ENCODE results near the gene MYH14. TPM values are rescaled to one million over a fixed set of nuclear protein-coding genes. Genes with fewer than 3 reads are reported as not detected.
A peak's percentile ranks its signal among the peaks of the same experiment; 100 is the strongest.
"Not testable (repeated sequence)": the region's sequence is repeated elsewhere in the genome, so short reads cannot be mapped to it uniquely, and the experiment has no call there.

Gene MYH14
- total and polyA plus RNA-seq, 2 donors, result 1.6 to 16.2 TPM

- Histone ChIP-seq H3K4me1 (ENCODE audit: control insufficient read depth in 2 of 2, insufficient read depth in 2 of 2, low read length in 2 of 2) (peaks cover 0 to 4% of the 10 kb centered on the region in 2 donors), H3K36me3 (ENCODE audit: control insufficient read depth in 2 of 2, insufficient read depth in 2 of 2, low read length in 1 of 2) (no peaks in the 10 kb centered on the region), H3K27me3 (ENCODE audit: control insufficient read depth in 2 of 2, insufficient read depth in 1 of 2, low read length in 1 of 2) (no peaks in the 10 kb centered on the region), H3K27ac (ENCODE audit: low read depth in 1 of 2, low read length in 1 of 2) (peak overlapping the region in 1 of 2 donors; percentile 8), H3K4me3 (ENCODE audit: low read length in 2 of 2) (no peak overlapping the region), H3K9me3 (ENCODE audit: control insufficient read depth in 2 of 2, insufficient read depth in 1 of 2, low read length in 1 of 2) (peaks cover 0 to 3% of the 10 kb centered on the region in 2 donors)
- 72% methylated on average over 8 of the region's 8 CpGs for WGBS
- DNase-seq (ENCODE audit: low read depth in 6 of 9, low spot score in 9 of 9), result no peak
Measured at GRCh38 chr19:50344661-50345318, 141.4 kb downstream of the MYH14 start.

- H3K27me3 ChIP-seq (ENCODE audit: control insufficient read depth in 2 of 2, insufficient read depth in 1 of 2, low read length in 1 of 2); H3K4me1 ChIP-seq (ENCODE audit: control insufficient read depth in 2 of 2, insufficient read depth in 2 of 2, low read length in 2 of 2); H3K9me3 ChIP-seq (ENCODE audit: control insufficient read depth in 2 of 2, insufficient read depth in 1 of 2, low read length in 1 of 2); H3K4me3 ChIP-seq (ENCODE audit: low read length in 2 of 2); H3K36me3 ChIP-seq (ENCODE audit: control insufficient read depth in 2 of 2, insufficient read depth in 2 of 2, low read length in 1 of 2); DNase-seq (ENCODE audit: low read depth in 6 of 9, low spot score in 9 of 9): not testable (repeated sequence)
- H3K27ac ChIP-seq (ENCODE audit: low read depth in 1 of 2, low read length in 1 of 2), result peak overlapping the region; percentile 40 to 43
- WGBS, result 76% methylated on average over 8 of the region's 8 CpGs
Measured at GRCh38 chr19:50347089-50347581, 143.7 kb downstream of the MYH14 start.

- WGBS, result 84% methylated on average over 22 of the region's 22 CpGs
- peak overlapping the region; percentile 42 to 57 for H3K27ac ChIP-seq (ENCODE audit: low read depth in 1 of 2, low read length in 1 of 2)
- H3K4me3 ChIP-seq (ENCODE audit: low read length in 2 of 2), result no peak overlapping the region
- no peaks in the 10 kb centered on the region for H3K36me3 ChIP-seq (ENCODE audit: control insufficient read depth in 2 of 2, insufficient read depth in 2 of 2, low read length in 1 of 2)
- peaks cover 0 to 4% of the 10 kb centered on the region in 2 donors for H3K4me1 ChIP-seq (ENCODE audit: control insufficient read depth in 2 of 2, insufficient read depth in 2 of 2, low read length in 2 of 2)
- DNase-seq (ENCODE audit: low read depth in 6 of 9, low spot score in 9 of 9), result no peak
- H3K27me3 ChIP-seq (ENCODE audit: control insufficient read depth in 2 of 2, insufficient read depth in 1 of 2, low read length in 1 of 2), result no peaks in the 10 kb centered on the region
- H3K9me3 ChIP-seq (ENCODE audit: control insufficient read depth in 2 of 2, insufficient read depth in 1 of 2, low read length in 1 of 2), result no peaks in the 10 kb centered on the region
Measured at GRCh38 chr19:50349277-50350057, 146.0 kb downstream of the MYH14 start.

- no peak for DNase-seq (ENCODE audit: low read depth in 6 of 9, low spot score in 9 of 9)
- 62% methylated on average over 4 of the region's 4 CpGs for WGBS
- H3K27ac ChIP-seq (ENCODE audit: low read depth in 1 of 2, low read length in 1 of 2), result no peak overlapping the region
Measured at GRCh38 chr19:50352242-50352641, 148.8 kb downstream of the MYH14 start.

GRCh38 chr19:50353487-50353880 is 150.1 kb downstream of the MYH14 start:
- H3K27ac ChIP-seq (ENCODE audit: low read depth in 1 of 2, low read length in 1 of 2); H3K27me3 ChIP-seq (ENCODE audit: control insufficient read depth in 2 of 2, insufficient read depth in 1 of 2, low read length in 1 of 2); H3K4me3 ChIP-seq (ENCODE audit: low read length in 2 of 2); H3K4me1 ChIP-seq (ENCODE audit: control insufficient read depth in 2 of 2, insufficient read depth in 2 of 2, low read length in 2 of 2); H3K9me3 ChIP-seq (ENCODE audit: control insufficient read depth in 2 of 2, insufficient read depth in 1 of 2, low read length in 1 of 2); H3K36me3 ChIP-seq (ENCODE audit: control insufficient read depth in 2 of 2, insufficient read depth in 2 of 2, low read length in 1 of 2); DNase-seq (ENCODE audit: low read depth in 6 of 9, low spot score in 9 of 9): not testable (repeated sequence)
- 92% methylated on average over 7 of the region's 7 CpGs for WGBS

More at GRCh38 chr19:50352242-50352641, 148.8 kb downstream of the MYH14 start:
- Histone ChIP-seq H3K4me3 (ENCODE audit: low read length in 2 of 2) (no peak overlapping the region), H3K36me3 (ENCODE audit: control insufficient read depth in 2 of 2, insufficient read depth in 2 of 2, low read length in 1 of 2) (no peaks in the 10 kb centered on the region), H3K4me1 (ENCODE audit: control insufficient read depth in 2 of 2, insufficient read depth in 2 of 2, low read length in 2 of 2) (peaks cover 0 to 4% of the 10 kb centered on the region in 2 donors), H3K9me3 (ENCODE audit: control insufficient read depth in 2 of 2, insufficient read depth in 1 of 2, low read length in 1 of 2) (no peaks in the 10 kb centered on the region), H3K27me3 (ENCODE audit: control insufficient read depth in 2 of 2, insufficient read depth in 1 of 2, low read length in 1 of 2) (no peaks in the 10 kb centered on the region)

- H3K27me3 ChIP-seq (ENCODE audit: control insufficient read depth in 2 of 2, insufficient read depth in 1 of 2, low read length in 1 of 2), result peaks cover 0 to 13% of the 10 kb centered on the region in 2 donors
- 37% methylated on average over 13 of the region's 13 CpGs for WGBS
- no peak overlapping the region for H3K27ac ChIP-seq (ENCODE audit: low read depth in 1 of 2, low read length in 1 of 2)
- no peak for DNase-seq (ENCODE audit: low read depth in 6 of 9, low spot score in 9 of 9)
- H3K4me1 ChIP-seq (ENCODE audit: control insufficient read depth in 2 of 2, insufficient read depth in 2 of 2, low read length in 2 of 2), result peaks cover 2 to 5% of the 10 kb centered on the region in 2 donors
- H3K36me3 ChIP-seq (ENCODE audit: control insufficient read depth in 2 of 2, insufficient read depth in 2 of 2, low read length in 1 of 2), result no peaks in the 10 kb centered on the region
- peak overlapping the region in 1 of 2 donors; percentile 65 for H3K4me3 ChIP-seq (ENCODE audit: low read length in 2 of 2)
- H3K9me3 ChIP-seq (ENCODE audit: control insufficient read depth in 2 of 2, insufficient read depth in 1 of 2, low read length in 1 of 2), result peaks cover 0 to 17% of the 10 kb centered on the region in 2 donors
Measured at GRCh38 chr19:50356691-50357177, 153.3 kb downstream of the MYH14 start.

- H3K9me3 ChIP-seq (ENCODE audit: control insufficient read depth in 2 of 2, insufficient read depth in 1 of 2, low read length in 1 of 2), result peaks cover 0 to 17% of the 10 kb centered on the region in 2 donors
- 5% methylated on average over 54 of the region's 54 CpGs for WGBS
- H3K27ac ChIP-seq (ENCODE audit: low read depth in 1 of 2, low read length in 1 of 2), result peak overlapping the region; percentile 93 to 94
- H3K4me3 ChIP-seq (ENCODE audit: low read length in 2 of 2), result peak overlapping the region; percentile 57 to 65
- H3K27me3 ChIP-seq (ENCODE audit: control insufficient read depth in 2 of 2, insufficient read depth in 1 of 2, low read length in 1 of 2), result peaks cover 0 to 13% of the 10 kb centered on the region in 2 donors
- peaks cover 2 to 5% of the 10 kb centered on the region in 2 donors for H3K4me1 ChIP-seq (ENCODE audit: control insufficient read depth in 2 of 2, insufficient read depth in 2 of 2, low read length in 2 of 2)
- peak; percentile 33 to 91 (median 67) for DNase-seq (ENCODE audit: low read depth in 6 of 9, low spot score in 9 of 9)
- no peaks in the 10 kb centered on the region for H3K36me3 ChIP-seq (ENCODE audit: control insufficient read depth in 2 of 2, insufficient read depth in 2 of 2, low read length in 1 of 2)
Measured at GRCh38 chr19:50357178-50358100, 154.0 kb downstream of the MYH14 start.

GRCh38 chr19:50358483-50359327 is 155.3 kb downstream of the MYH14 start:
- DNase-seq (ENCODE audit: low read depth in 6 of 9, low spot score in 9 of 9), result peak; percentile 34 to 82 (median 53)
- H3K4me3 ChIP-seq (ENCODE audit: low read length in 2 of 2), result peak overlapping the region; percentile 57 to 65
- 33% methylated on average over 54 of the region's 54 CpGs for WGBS
- H3K36me3 ChIP-seq (ENCODE audit: control insufficient read depth in 2 of 2, insufficient read depth in 2 of 2, low read length in 1 of 2), result no peaks in the 10 kb centered on the region
- H3K9me3 ChIP-seq (ENCODE audit: control insufficient read depth in 2 of 2, insufficient read depth in 1 of 2, low read length in 1 of 2), result peaks cover 0 to 17% of the 10 kb centered on the region in 2 donors
- peak overlapping the region; percentile 93 to 94 for H3K27ac ChIP-seq (ENCODE audit: low read depth in 1 of 2, low read length in 1 of 2)
- H3K27me3 ChIP-seq (ENCODE audit: control insufficient read depth in 2 of 2, insufficient read depth in 1 of 2, low read length in 1 of 2), result peaks cover 0 to 13% of the 10 kb centered on the region in 2 donors
- peaks cover 2 to 7% of the 10 kb centered on the region in 2 donors for H3K4me1 ChIP-seq (ENCODE audit: control insufficient read depth in 2 of 2, insufficient read depth in 2 of 2, low read length in 2 of 2)

Data from thymus (tissue), 11 donors.